Astrocyte (in vitro differentiated cells and primary cell): ENCODE measurements around the gene TNRC18. TPM values are rescaled to one million over a fixed set of nuclear protein-coding genes. Genes with fewer than 3 reads are reported as not detected.

Experiments used
- DNase-seq: peaks from one replicate; pipeline ENCODE4 v3.0.0-alpha.2; 2010; ENCODE audit warnings: low read depth
- FAIRE-seq: peaks from 2 replicates; lab custom pipeline; 2011; peaks lifted over from hg19 to GRCh38; lab: Jason Lieb, UNC
- H2AFZ ChIP-seq: 2 replicates; pipeline ENCODE4 v1.6.0; 2012; ENCODE audit warnings: low read depth, low read length, inconsistent platforms
- H3K27ac ChIP-seq: 2 replicates; pipeline ENCODE4 v1.5.1; 2011; ENCODE audit warnings: low read depth, low read length, inconsistent platforms
- H3K27me3 ChIP-seq: 2 replicates; pipeline ENCODE4 v1.6.0; 2011; ENCODE audit warnings: low read length, inconsistent platforms; ENCODE audit not compliant: insufficient read depth
- H3K36me3 ChIP-seq: 2 replicates; pipeline ENCODE4 v1.5.1; 2011; ENCODE audit warnings: low read length, inconsistent platforms; ENCODE audit not compliant: insufficient read depth
- H3K4me1 ChIP-seq: 2 replicates; pipeline ENCODE4 v1.5.1; 2011; ENCODE audit warnings: low read length, inconsistent platforms; ENCODE audit not compliant: insufficient read depth
- H3K4me2 ChIP-seq: 2 replicates; pipeline ENCODE4 v1.6.0; 2012; ENCODE audit warnings: low read length, inconsistent platforms
- H3K4me3 ChIP-seq: 2 replicates; pipeline ENCODE4 v1.5.1; 2011; ENCODE audit warnings: low read depth, mild to moderate bottlenecking, low read length, inconsistent platforms; ENCODE audit not compliant: insufficient read depth
- H3K79me2 ChIP-seq: 2 replicates; pipeline ENCODE4 v1.6.0; 2012; ENCODE audit warnings: mild to moderate bottlenecking, low read length, inconsistent platforms; ENCODE audit not compliant: insufficient read depth
- H3K9ac ChIP-seq: 2 replicates; pipeline ENCODE4 v1.6.0; 2012; ENCODE audit warnings: mild to moderate bottlenecking, low read length, inconsistent platforms
- H3K9me3 ChIP-seq: 2 replicates; pipeline ENCODE4 v1.5.1; 2012; ENCODE audit warnings: low read depth, mild to moderate bottlenecking, low read length, inconsistent platforms; ENCODE audit not compliant: insufficient read depth
- H4K20me1 ChIP-seq: 2 replicates; pipeline ENCODE4 v1.6.0; 2012; ENCODE audit warnings: low read length, inconsistent platforms; ENCODE audit not compliant: insufficient read depth
- H3K27ac Mint-ChIP-seq: one replicate; pipeline ENCODE4 v1.8.0; 2021; ENCODE audit warnings: mild to moderate bottlenecking, mixed read lengths; ENCODE audit not compliant: unreplicated experiment
- H3K27me3 Mint-ChIP-seq: one replicate; pipeline ENCODE4 v1.8.0; 2021; ENCODE audit warnings: low read depth, mixed read lengths; ENCODE audit not compliant: unreplicated experiment
- H3K36me3 Mint-ChIP-seq: one replicate; pipeline ENCODE4 v1.8.0; 2021; ENCODE audit warnings: low read depth, mixed read lengths; ENCODE audit not compliant: unreplicated experiment
- H3K4me1 Mint-ChIP-seq: one replicate; pipeline ENCODE4 v1.8.0; 2021; ENCODE audit warnings: low read depth, mixed read lengths; ENCODE audit not compliant: unreplicated experiment
- H3K4me3 Mint-ChIP-seq: one replicate; pipeline ENCODE4 v1.8.0; 2021; ENCODE audit warnings: mild to moderate bottlenecking, moderate library complexity, mixed read lengths; ENCODE audit not compliant: unreplicated experiment
- H3K9me3 Mint-ChIP-seq: one replicate; pipeline ENCODE4 v1.8.0; 2021; ENCODE audit warnings: mild to moderate bottlenecking, mixed read lengths; ENCODE audit not compliant: unreplicated experiment
- CTCF ChIP-seq: IDR thresholded peaks from 2 replicates; pipeline ENCODE4 v1.5.1; 2011; ENCODE audit warnings: low read depth, mild to moderate bottlenecking, inconsistent platforms, low read length, moderate library complexity; ENCODE audit not compliant: insufficient read depth
- EZH2 ChIP-seq: IDR thresholded peaks from 2 replicates; pipeline ENCODE4 v1.6.1; 2012; ENCODE audit warnings: mild to moderate bottlenecking, low read length, inconsistent platforms; ENCODE audit not compliant: insufficient read depth
- total RNA-seq: library from RNA; stranded (reverse); gene quantifications from 2 replicates; pipeline ENCODE4 v1.2.1, GENCODE V29; 2021

Gene TNRC18
- total RNA-seq, 1 donor from 2014 or later: 84.3 TPM

DNA sequence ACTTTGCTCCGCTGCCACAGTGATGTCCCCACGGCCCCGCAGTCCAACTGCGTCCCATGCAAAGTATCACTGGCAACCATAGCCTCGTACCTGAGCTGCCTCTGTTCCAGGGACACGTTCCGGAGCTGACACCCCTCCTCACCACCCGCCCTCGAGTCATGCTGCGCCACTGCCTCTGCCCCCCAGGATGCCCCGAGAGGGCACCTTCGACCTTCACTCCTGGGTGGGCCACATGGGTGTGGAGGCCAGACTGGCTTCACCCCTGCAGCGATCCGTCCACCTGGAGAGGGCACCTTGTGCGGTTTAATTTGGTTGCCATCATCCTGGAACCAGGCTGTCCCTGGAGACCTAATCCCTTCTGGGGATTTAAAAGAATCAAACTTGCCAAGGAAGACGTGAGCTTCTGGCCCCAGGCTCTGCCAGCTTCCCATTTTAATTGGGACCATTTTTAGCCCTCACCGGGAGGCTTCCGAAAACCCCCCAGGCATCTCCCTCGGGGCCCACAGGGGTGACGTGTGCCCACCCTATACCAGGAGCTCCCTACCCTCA, 19.2 kb upstream of the TNRC18 start:
- TF ChIP-seq CTCF (no peak), EZH2 (no peak)
- H3K4me3 Mint-ChIP-seq: no peak overlapping the region
- no peak overlapping the region for H2AFZ ChIP-seq
- H3K27ac ChIP-seq: no peak overlapping the region
- no peaks in the 10 kb centered on the region for H3K27me3 Mint-ChIP-seq
- no peaks in the 10 kb centered on the region for H3K36me3 ChIP-seq
- no peak overlapping the region for H3K9ac ChIP-seq
- H3K27ac Mint-ChIP-seq: no peak overlapping the region
- peaks cover 1% of the 10 kb centered on the region for H3K4me1 Mint-ChIP-seq
- no peaks in the 10 kb centered on the region for H3K4me1 ChIP-seq
- FAIRE-seq (no peak), DNase-seq (no peak)
- H3K79me2 ChIP-seq: no peaks in the 10 kb centered on the region
- H3K36me3 Mint-ChIP-seq: peaks cover 7% of the 10 kb centered on the region
- no peak overlapping the region for H3K4me3 ChIP-seq
- no peaks in the 10 kb centered on the region for H3K9me3 ChIP-seq
- H3K27me3 ChIP-seq: no peaks in the 10 kb centered on the region
- H3K9me3 Mint-ChIP-seq: peaks cover 3% of the 10 kb centered on the region
- no peak overlapping the region for H3K4me2 ChIP-seq
- no peaks in the 10 kb centered on the region for H4K20me1 ChIP-seq

GRCh38 chr7:5441840-5442503, 18.3 kb upstream of the TNRC18 start:
- Mint-ChIP-seq H3K27ac (no peak overlapping the region), H3K9me3 (peaks cover 5% of the 10 kb centered on the region), H3K27me3 (no peaks in the 10 kb centered on the region), H3K4me1 (peaks cover 1% of the 10 kb centered on the region), H3K4me3 (no peak overlapping the region), H3K36me3 (peaks cover 14% of the 10 kb centered on the region)
- DNase-seq (no peak), FAIRE-seq (no peak)
- Histone ChIP-seq H3K4me2 (no peak overlapping the region), H3K27ac (no peak overlapping the region), H2AFZ (no peak overlapping the region), H3K9me3 (peaks cover 5% of the 10 kb centered on the region), H3K79me2 (no peaks in the 10 kb centered on the region), H3K4me3 (no peak overlapping the region), H3K27me3 (no peaks in the 10 kb centered on the region), H3K9ac (no peak overlapping the region), H3K36me3 (no peaks in the 10 kb centered on the region), H4K20me1 (no peaks in the 10 kb centered on the region), H3K4me1 (no peaks in the 10 kb centered on the region)
- TF ChIP-seq EZH2 (no peak), CTCF (no peak)
